ENCODE data around the gene CAMSAP2.

Gene CAMSAP2, protein sequence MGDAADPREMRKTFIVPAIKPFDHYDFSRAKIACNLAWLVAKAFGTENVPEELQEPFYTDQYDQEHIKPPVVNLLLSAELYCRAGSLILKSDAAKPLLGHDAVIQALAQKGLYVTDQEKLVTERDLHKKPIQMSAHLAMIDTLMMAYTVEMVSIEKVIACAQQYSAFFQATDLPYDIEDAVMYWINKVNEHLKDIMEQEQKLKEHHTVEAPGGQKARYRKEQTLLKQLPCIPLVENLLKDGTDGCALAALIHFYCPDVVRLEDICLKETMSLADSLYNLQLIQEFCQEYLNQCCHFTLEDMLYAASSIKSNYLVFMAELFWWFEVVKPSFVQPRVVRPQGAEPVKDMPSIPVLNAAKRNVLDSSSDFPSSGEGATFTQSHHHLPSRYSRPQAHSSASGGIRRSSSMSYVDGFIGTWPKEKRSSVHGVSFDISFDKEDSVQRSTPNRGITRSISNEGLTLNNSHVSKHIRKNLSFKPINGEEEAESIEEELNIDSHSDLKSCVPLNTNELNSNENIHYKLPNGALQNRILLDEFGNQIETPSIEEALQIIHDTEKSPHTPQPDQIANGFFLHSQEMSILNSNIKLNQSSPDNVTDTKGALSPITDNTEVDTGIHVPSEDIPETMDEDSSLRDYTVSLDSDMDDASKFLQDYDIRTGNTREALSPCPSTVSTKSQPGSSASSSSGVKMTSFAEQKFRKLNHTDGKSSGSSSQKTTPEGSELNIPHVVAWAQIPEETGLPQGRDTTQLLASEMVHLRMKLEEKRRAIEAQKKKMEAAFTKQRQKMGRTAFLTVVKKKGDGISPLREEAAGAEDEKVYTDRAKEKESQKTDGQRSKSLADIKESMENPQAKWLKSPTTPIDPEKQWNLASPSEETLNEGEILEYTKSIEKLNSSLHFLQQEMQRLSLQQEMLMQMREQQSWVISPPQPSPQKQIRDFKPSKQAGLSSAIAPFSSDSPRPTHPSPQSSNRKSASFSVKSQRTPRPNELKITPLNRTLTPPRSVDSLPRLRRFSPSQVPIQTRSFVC (N-terminal part only)

DNA sequence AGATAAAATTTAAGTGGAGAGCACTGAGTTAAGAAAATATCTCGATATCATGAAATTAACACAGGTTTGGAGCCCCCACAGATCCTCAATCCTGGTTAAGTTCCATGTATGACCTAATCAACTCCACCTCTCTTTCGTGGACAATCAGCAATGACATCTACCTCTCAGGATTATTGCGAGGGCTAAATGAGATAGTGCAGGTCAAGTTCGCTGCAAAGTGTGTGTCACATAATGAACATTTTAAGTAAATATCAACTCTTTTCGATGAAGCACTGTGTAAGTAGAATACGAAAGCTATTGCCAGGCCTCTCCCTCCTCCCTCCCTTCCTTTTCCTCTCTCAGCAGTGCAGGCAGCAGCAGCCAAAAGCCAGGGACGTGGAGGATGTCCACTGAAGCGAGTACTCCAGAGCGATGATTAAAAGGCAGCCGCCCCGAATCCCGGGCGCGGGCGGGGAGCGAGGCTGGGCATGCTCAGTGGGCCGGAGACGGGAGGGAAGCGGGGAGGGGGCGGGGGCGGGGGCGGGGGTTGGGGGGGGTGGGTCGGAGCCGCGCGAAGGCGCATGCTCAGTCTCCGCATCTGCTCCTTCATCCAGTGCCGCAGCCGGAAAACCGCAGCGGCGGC lies at the start of gene CAMSAP2:
Gene CAMSAP2, plus strand, starts transcription at position 567 of the 622 bp plus-strand sequence. CDS start 935 bp downstream, outside the sequence.
- TF ChIP-seq POLR2A (IDR thresholded peaks at IDR 0.05; ENCODE audit: extremely low read depth, insufficient read length) (no peak), MYC (IDR thresholded peaks at IDR 0.05; ENCODE audit: low read depth, low read length) (no peak)
- TF ChIP-seq, protein P1, sequence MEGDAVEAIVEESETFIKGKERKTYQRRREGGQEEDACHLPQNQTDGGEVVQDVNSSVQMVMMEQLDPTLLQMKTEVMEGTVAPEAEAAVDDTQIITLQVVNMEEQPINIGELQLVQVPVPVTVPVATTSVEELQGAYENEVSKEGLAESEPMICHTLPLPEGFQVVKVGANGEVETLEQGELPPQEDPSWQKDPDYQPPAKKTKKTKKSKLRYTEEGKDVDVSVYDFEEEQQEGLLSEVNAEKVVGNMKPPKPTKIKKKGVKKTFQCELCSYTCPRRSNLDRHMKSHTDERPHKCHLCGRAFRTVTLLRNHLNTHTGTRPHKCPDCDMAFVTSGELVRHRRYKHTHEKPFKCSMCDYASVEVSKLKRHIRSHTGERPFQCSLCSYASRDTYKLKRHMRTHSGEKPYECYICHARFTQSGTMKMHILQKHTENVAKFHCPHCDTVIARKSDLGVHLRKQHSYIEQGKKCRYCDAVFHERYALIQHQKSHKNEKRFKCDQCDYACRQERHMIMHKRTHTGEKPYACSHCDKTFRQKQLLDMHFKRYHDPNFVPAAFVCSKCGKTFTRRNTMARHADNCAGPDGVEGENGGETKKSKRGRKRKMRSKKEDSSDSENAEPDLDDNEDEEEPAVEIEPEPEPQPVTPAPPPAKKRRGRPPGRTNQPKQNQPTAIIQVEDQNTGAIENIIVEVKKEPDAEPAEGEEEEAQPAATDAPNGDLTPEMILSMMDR (IDR thresholded peaks at IDR 0.05; ENCODE audit: low read depth, low read length) = no peak
- TF ChIP-seq, protein P2, sequence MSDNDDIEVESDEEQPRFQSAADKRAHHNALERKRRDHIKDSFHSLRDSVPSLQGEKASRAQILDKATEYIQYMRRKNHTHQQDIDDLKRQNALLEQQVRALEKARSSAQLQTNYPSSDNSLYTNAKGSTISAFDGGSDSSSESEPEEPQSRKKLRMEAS (IDR thresholded peaks at IDR 0.05; ENCODE audit: low read depth, low read length) = no peak
- DNase-seq (ENCODE audit: low read depth) = peak; percentile 74
- peak within 1 kb of the TSS; percentile 60 for H3K4me3 ChIP-seq (ENCODE audit: low read depth, low read length)

DNA sequence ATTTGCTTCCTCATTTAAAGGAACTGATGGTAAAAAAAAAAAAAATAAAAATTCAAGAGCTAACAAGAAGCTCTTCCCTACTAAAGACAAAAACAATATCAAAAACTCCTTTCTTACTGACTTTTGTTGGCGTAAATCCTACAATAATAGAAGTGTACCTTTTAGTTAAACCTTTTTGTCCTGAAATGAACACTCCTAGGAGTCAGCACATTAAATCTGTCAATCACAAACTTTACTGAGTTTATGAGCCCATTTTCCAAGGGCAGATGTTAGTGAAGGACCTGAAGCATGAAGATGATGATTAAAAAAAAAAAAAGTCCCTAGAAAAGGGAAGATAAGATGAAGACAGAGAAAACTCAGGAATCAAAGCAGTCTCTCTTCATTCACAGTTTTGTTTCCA lies 46.4 kb upstream of the CAMSAP2 start:
- DNase-seq (ENCODE audit: low read depth) = no peak
- TF ChIP-seq MYC (IDR thresholded peaks at IDR 0.05; ENCODE audit: low read depth, low read length) (no peak), POLR2A (IDR thresholded peaks at IDR 0.05; ENCODE audit: extremely low read depth, insufficient read length) (no peak)
- TF ChIP-seq, protein P2 (IDR thresholded peaks at IDR 0.05; ENCODE audit: low read depth, low read length) = no peak
- TF ChIP-seq, protein P1 (IDR thresholded peaks at IDR 0.05; ENCODE audit: low read depth, low read length) = no peak

DNA sequence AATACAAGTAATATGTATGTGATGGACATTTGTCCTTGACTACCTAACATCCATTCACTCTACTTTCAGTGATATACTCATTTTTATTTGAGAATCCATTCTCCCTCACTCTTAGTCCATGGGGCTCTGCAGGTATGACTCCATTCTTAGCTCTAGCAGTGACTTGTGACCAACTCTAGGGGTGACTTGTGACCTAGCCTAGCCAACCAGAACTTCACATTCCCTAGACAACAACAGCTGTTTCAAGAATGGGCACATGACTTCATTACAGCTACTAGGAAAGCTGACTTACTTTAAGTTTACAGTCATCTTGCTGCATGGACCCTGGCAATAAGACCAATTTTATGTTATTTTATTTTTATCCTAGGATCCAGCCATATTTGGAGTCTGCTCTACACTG lies 45.4 kb upstream of the CAMSAP2 start:
- no peak for DNase-seq (ENCODE audit: low read depth)
- TF ChIP-seq, protein P1 (IDR thresholded peaks at IDR 0.05; ENCODE audit: low read depth, low read length) = no peak
- TF ChIP-seq MYC (IDR thresholded peaks at IDR 0.05; ENCODE audit: low read depth, low read length) (no peak), POLR2A (IDR thresholded peaks at IDR 0.05; ENCODE audit: extremely low read depth, insufficient read length) (no peak)
- TF ChIP-seq, protein P2 (IDR thresholded peaks at IDR 0.05; ENCODE audit: low read depth, low read length) = no peak

More for the DNA sequence above, 46.4 kb upstream of the CAMSAP2 start:
- no peak overlapping the region for H3K4me3 ChIP-seq (ENCODE audit: low read depth, low read length)

DNA sequence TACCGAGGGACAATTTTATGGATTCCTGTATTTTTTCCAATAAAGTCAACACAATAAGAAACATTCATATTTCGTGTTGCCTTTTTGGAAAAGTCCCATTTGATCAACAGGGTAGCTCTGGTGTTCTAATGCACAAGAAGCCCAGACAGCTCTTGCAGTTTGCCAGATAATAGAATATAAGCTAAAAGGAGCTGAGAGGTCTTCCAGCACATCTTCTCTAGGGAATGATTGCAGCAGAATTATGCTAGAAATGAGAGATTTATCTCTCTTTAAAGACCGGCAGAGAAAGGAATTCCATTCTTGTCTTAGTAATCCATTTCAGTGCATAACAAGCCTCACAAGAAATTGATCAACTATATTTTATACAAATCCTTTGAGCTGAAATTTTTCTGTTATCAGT lies 44.0 kb upstream of the CAMSAP2 start:
- no peak for TF ChIP-seq POLR2A (IDR thresholded peaks at IDR 0.05; ENCODE audit: extremely low read depth, insufficient read length)
- TF ChIP-seq, protein P2 (IDR thresholded peaks at IDR 0.05; ENCODE audit: low read depth, low read length) = no peak
- TF ChIP-seq MYC (IDR thresholded peaks at IDR 0.05; ENCODE audit: low read depth, low read length) = no peak
- no peak overlapping the region for H3K4me3 ChIP-seq (ENCODE audit: low read depth, low read length)
- no peak for DNase-seq (ENCODE audit: low read depth)

More for the DNA sequence above, 45.4 kb upstream of the CAMSAP2 start:
- H3K4me3 ChIP-seq (ENCODE audit: low read depth, low read length) = no peak overlapping the region

DNA sequence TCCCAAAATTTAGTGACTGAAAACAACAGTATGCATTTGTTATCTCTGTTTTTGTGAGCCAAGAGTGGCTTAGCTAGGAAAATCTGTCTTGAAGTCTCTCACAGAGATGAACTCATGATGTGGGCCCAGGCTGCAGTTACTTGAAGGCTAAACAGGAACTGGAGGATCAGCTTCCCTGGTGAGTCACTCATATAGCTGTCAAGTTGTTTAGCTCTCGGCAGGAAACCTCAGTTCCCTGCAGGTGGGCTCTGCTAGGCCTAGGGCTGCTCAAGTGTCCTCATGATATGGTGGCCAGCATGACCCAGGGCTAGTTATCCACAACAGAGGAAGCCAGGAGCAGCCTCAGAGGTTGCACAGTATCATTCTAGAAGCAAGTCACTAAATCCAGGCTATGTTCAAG lies 38.8 kb upstream of the CAMSAP2 start:
- DNase-seq (ENCODE audit: low read depth) = peak; percentile 92
- H3K4me3 ChIP-seq (ENCODE audit: low read depth, low read length) = no peak overlapping the region
- TF ChIP-seq POLR2A (IDR thresholded peaks at IDR 0.05; ENCODE audit: extremely low read depth, insufficient read length) (no peak), MYC (IDR thresholded peaks at IDR 0.05; ENCODE audit: low read depth, low read length) (peak; percentile 48; the same call in 1 of the 2 replicates)
- TF ChIP-seq, protein P1 (IDR thresholded peaks at IDR 0.05; ENCODE audit: low read depth, low read length) = no peak
- TF ChIP-seq, protein P2 (IDR thresholded peaks at IDR 0.05; ENCODE audit: low read depth, low read length) = peak; percentile 80
